IMR-90 (cell line): ENCODE data around the gene RRP9. TPM values are rescaled to one million over a fixed set of nuclear protein-coding genes. Genes with fewer than 3 reads are reported as not detected.

Experiments used
- ATAC-seq: fragments of 200-7000 bp; cut with Tn5 transposase; 2 replicates; pipeline ENCODE4 v1.9.1; 2020; ENCODE audit warnings: low read depth, mild to moderate bottlenecking, moderate library complexity
- BruUV-seq: library from RNA; stranded (reverse); fragments of 400-500 nt; replicated peaks from 2 replicates; lab custom pipeline; 2021; lab: Mats Ljungman, UMichigan
- CTCF ChIA-PET: fragments of 300-600 bp; formaldehyde crosslinking; extraction: SDS; loops from one replicate; lab custom pipeline; 2021; ENCODE audit warnings: antibody characterized with exemption; lab: Yijun Ruan, JAX
- POLR2A ChIA-PET: fragments of 300-600 bp; sonication (Branson Sonifier 250); formaldehyde crosslinking; loops from one replicate; lab custom pipeline; 2022; ENCODE audit warnings: antibody characterized with exemption; ENCODE audit not compliant: unreplicated experiment; lab: Charles Lee
- DNase-seq: peaks from one replicate; pipeline ENCODE4 v3.0.0; 2013
- H2AFZ ChIP-seq: replicated peaks from 2 replicates; pipeline ENCODE3; 2013; ENCODE audit warnings: low read length, mild to moderate bottlenecking; ENCODE audit not compliant: poor library complexity
- H2AK5ac ChIP-seq: 2 replicates; pipeline ENCODE4 v1.6.1; 2013; ENCODE audit warnings: low read depth, low read length, inconsistent platforms
- H2AK9ac ChIP-seq: replicated peaks from 2 replicates; pipeline ENCODE3; 2013; ENCODE audit warnings: mild to moderate bottlenecking, low read depth, low read length, moderate library complexity; ENCODE audit not compliant: poor library complexity
- H2BK120ac ChIP-seq: 2 replicates; pipeline ENCODE4 v1.6.1; 2013; ENCODE audit warnings: low read depth, low read length, inconsistent platforms
- H2BK15ac ChIP-seq: 3 replicates; pipeline ENCODE4 v1.6.1; 2013; ENCODE audit warnings: low read depth, low read length, inconsistent platforms
- H2BK20ac ChIP-seq: 2 replicates; pipeline ENCODE4 v1.6.1; 2013; ENCODE audit warnings: low read depth, mild to moderate bottlenecking, inconsistent platforms, low read length, moderate library complexity
- H2BK5ac ChIP-seq: 2 replicates; pipeline ENCODE4 v1.6.1; 2013; ENCODE audit warnings: mild to moderate bottlenecking, low read depth, low read length, inconsistent platforms; ENCODE audit not compliant: poor library complexity, severe bottlenecking
- H3K14ac ChIP-seq: replicated peaks from 2 replicates; pipeline ENCODE4 v1.6.1; 2013; ENCODE audit warnings: low read depth, low read length, inconsistent platforms
- H3K18ac ChIP-seq: 2 replicates; pipeline ENCODE4 v1.6.1; 2013; ENCODE audit warnings: low read depth, low read length, control low read depth
- H3K23ac ChIP-seq: 2 replicates; pipeline ENCODE4 v1.6.1; 2013; ENCODE audit warnings: low read depth, low read length, inconsistent platforms
- H3K27ac ChIP-seq: 2 replicates; pipeline ENCODE4 v1.5.1; 2013; ENCODE audit warnings: mild to moderate bottlenecking, control low read depth, low read length; ENCODE audit not compliant: insufficient read depth
- H3K27me3 ChIP-seq: 2 replicates; pipeline ENCODE4 v1.6.1; 2013; ENCODE audit warnings: low read length; ENCODE audit not compliant: control insufficient read depth, insufficient read depth
- H3K36me3 ChIP-seq: 2 replicates; pipeline ENCODE4 v1.6.1; 2013; ENCODE audit warnings: low read length, mixed read lengths; ENCODE audit not compliant: control insufficient read depth, insufficient read depth
- H3K4ac ChIP-seq: 2 replicates; pipeline ENCODE4 v1.6.1; 2013; ENCODE audit warnings: low read depth, low read length, inconsistent platforms
- H3K4me1 ChIP-seq: 2 replicates; pipeline ENCODE4 v1.6.1; 2013; ENCODE audit warnings: low read length, mixed read lengths; ENCODE audit not compliant: control insufficient read depth, insufficient read depth
- H3K4me2 ChIP-seq: 2 replicates; pipeline ENCODE4 v1.6.1; 2013; ENCODE audit warnings: low read depth, mild to moderate bottlenecking, control low read depth, low read length, moderate library complexity
- H3K4me3 ChIP-seq: 2 replicates; pipeline ENCODE4 v1.5.1; 2013; ENCODE audit warnings: low read depth, mild to moderate bottlenecking, control low read depth, low read length, moderate library complexity; ENCODE audit not compliant: insufficient read depth
- H3K56ac ChIP-seq: 2 replicates; pipeline ENCODE4 v1.6.1; 2013; ENCODE audit warnings: low read length, inconsistent platforms; ENCODE audit not compliant: insufficient read depth; ENCODE audit errors: extremely low read depth
- H3K79me1 ChIP-seq, 2 experiments: 2 replicates each; pipeline ENCODE4 v1.6.1; 2013; ENCODE audit warnings: low read length in 2 of 2, inconsistent platforms in 1 of 2, low read depth in 1 of 2
- H3K9ac ChIP-seq: 2 replicates; pipeline ENCODE4 v1.6.1; 2013; ENCODE audit warnings: low read depth, low read length, control low read depth
- H3K9me1 ChIP-seq: 2 replicates; pipeline ENCODE4 v1.6.1; 2013; ENCODE audit warnings: low read length, inconsistent platforms; ENCODE audit not compliant: insufficient read depth
- H3K9me3 ChIP-seq: 2 replicates; pipeline ENCODE4 v1.6.1; 2013; ENCODE audit warnings: low read length; ENCODE audit not compliant: control insufficient read depth, insufficient read depth
- H4K20me1 ChIP-seq: 2 replicates; pipeline ENCODE4 v1.6.1; 2013; ENCODE audit warnings: low read length, inconsistent platforms; ENCODE audit not compliant: insufficient read depth
- H4K5ac ChIP-seq: 2 replicates; pipeline ENCODE4 v1.6.1; 2013; ENCODE audit warnings: mild to moderate bottlenecking, low read depth, low read length, control low read depth
- H4K8ac ChIP-seq, 2 experiments: 2 replicates each; pipeline ENCODE4 v1.6.1; 2013; ENCODE audit warnings: low read depth in 2 of 2, low read length in 2 of 2, control low read depth in 1 of 2, inconsistent platforms in 1 of 2
- H4K91ac ChIP-seq: 2 replicates; pipeline ENCODE4 v1.6.1; 2013; ENCODE audit warnings: low read depth, low read length, inconsistent platforms; ENCODE audit not compliant: insufficient read depth
- CEBPB ChIP-seq: IDR thresholded peaks from 2 replicates; pipeline ENCODE4 v1.6.1; 2012; ENCODE audit warnings: low read depth, low read length, improper control_type of control experiment
- CHD1 ChIP-seq: IDR thresholded peaks from 2 replicates; pipeline ENCODE4 v1.6.1; 2012; ENCODE audit warnings: low read depth, low read length, improper control_type of control experiment
- FOS ChIP-seq: fragments of 150-350 bp; IDR thresholded peaks from 2 replicates; pipeline ENCODE4 v1.6.1; 2016; ENCODE audit warnings: low read depth, low read length
- MAFK ChIP-seq: IDR thresholded peaks from 2 replicates; pipeline ENCODE4 v1.6.1; 2012; ENCODE audit warnings: low read depth, low read length, improper control_type of control experiment
- MXI1 ChIP-seq: IDR thresholded peaks from 2 replicates; pipeline ENCODE4 v1.6.1; 2012; ENCODE audit warnings: low read depth, mild to moderate bottlenecking, low read length, moderate library complexity, borderline replicate concordance
- NFE2L2 ChIP-seq: fragments of 150-350 bp; IDR thresholded peaks from 2 replicates; pipeline ENCODE4 v1.6.1; 2016; ENCODE audit warnings: low read depth, mild to moderate bottlenecking, low read length
- POLR2A ChIP-seq: IDR thresholded peaks from 2 replicates; pipeline ENCODE4 v1.6.1; 2012; ENCODE audit warnings: mild to moderate bottlenecking, low read depth, low read length
- RAD21 ChIP-seq: IDR thresholded peaks from 2 replicates; pipeline ENCODE4 v1.6.1; 2012; ENCODE audit warnings: low read length, improper control_type of control experiment
- RCOR1 ChIP-seq: IDR thresholded peaks from 2 replicates; pipeline ENCODE4 v1.6.1; 2012; ENCODE audit warnings: mild to moderate bottlenecking, low read length, improper control_type of control experiment; ENCODE audit not compliant: insufficient replicate concordance
- RFX5 ChIP-seq: IDR thresholded peaks from 2 replicates; pipeline ENCODE4 v1.8.0; 2012; ENCODE audit warnings: low read depth, mild to moderate bottlenecking, low read length, moderate library complexity
- SMC3 ChIP-seq: fragments of 150-350 bp; IDR thresholded peaks from 2 replicates; pipeline ENCODE4 v1.6.1; 2016; ENCODE audit warnings: low read depth, mild to moderate bottlenecking, antibody characterized with exemption, low read length, moderate library complexity
- WGBS, 2 experiments: methylation state at CpG; one replicate each; pipeline versions ENCODE4 v1.1.5 to v1.1.7; 2013; ENCODE audit warnings: missing lambda C conversion rate in 2 of 2; ENCODE audit not compliant: insufficient read length in 1 of 2; ENCODE audit errors: extremely low coverage in 2 of 2; 5-methylcytosine and 5-hydroxymethylcytosine counted together
- dilution Hi-C: fragments of 300-500 bp; cut with HindIII; formaldehyde crosslinking; loops from one replicate; pipeline ENCODE4 v1.14.3; 2018; ENCODE audit warnings: low sequenced_read_pairs; ENCODE audit not compliant: unreplicated experiment
- in situ Hi-C: fragments of 300-500 bp; cut with MboI; formaldehyde crosslinking; loops from 3 replicates; pipeline ENCODE4 v1.14.3; 2019; ENCODE audit warnings: low sequenced_read_pairs, inconsistent platforms, mixed read lengths
- intact Hi-C: fragments of 100-400 bp; cut with micrococcal nuclease; formaldehyde crosslinking; loops from 2 replicates; pipeline ENCODE4 v1.10.0; 2022
- polyA plus RNA-seq, 3 experiments: library from polyadenylated mRNA; depleted of rRNA; stranded (reverse); fragments of >200 nt; gene quantifications; 2 replicates each; pipeline ENCODE4 v1.2.3, GENCODE V29; 2012; ENCODE audit warnings: low replicate concordance in 1 of 3
- total RNA-seq: library from RNA; depleted of rRNA; stranded (reverse); fragments of >200 nt; gene quantifications from 2 replicates; pipeline ENCODE4 v1.2.3, GENCODE V29; 2012
- TF ChIP-seq, protein P1 (sequence below): fragments of 150-350 bp; IDR thresholded peaks from 2 replicates; pipeline ENCODE4 v1.6.1; 2017; ENCODE audit warnings: mild to moderate bottlenecking, antibody characterized with exemption, low read length, low read depth

Gene RRP9
- total and polyA plus RNA-seq, 2 of the 4 experiments (the other 2 are of a cell fraction): 30.9 to 39.8 TPM

DNA sequence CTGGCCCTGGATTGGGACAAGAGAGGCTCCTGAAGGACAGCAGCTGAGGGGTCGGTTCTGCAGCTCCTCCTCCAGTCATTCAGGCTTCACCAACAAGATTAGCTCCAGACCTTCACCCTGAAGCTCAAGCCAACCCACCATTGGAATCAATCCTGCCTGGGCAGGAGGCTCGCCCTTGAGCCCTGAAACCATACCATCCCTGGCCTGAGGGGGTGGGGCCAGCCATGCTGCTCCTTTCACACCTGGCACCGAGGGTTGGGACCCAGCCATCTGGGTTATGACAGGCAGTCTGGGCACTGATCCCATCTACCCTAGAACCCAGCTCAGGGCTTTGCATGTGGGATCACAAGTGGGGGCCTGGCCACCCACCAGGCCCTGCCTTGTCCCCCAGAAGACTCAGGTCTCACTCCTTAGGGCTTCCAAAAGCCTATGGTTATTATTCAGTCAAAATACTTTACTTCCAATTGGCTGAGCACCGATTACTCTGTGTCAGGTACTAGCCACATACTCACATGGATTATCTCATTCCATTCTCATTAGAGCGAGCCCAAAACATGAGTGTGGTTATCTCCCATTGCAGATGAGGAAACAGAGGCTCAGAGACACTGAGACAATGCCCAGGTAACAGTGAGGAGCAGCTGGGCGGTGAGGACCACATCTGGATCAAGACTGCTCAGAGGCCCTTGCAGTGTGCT lies 29.0 kb upstream of the RRP9 start:
- Histone ChIP-seq H4K8ac (no peak overlapping the region), H3K36me3 (no peaks in the 10 kb centered on the region; the same call in 1 of the 2 replicates), H4K20me1 (peaks cover 4% of the 10 kb centered on the region), H3K9me1 (peaks cover 26% of the 10 kb centered on the region), H3K18ac (no peak overlapping the region), H2AK9ac (no peak overlapping the region), H2AFZ (no peak overlapping the region), H3K23ac (no peak overlapping the region), H3K4me1 (peaks cover 28% of the 10 kb centered on the region), H3K79me1 (peaks cover 26 to 59% of the 10 kb centered on the region in 2 experiments), H4K5ac (no peak overlapping the region), H3K4me2 (no peak overlapping the region), H3K9ac (no peak overlapping the region), H3K14ac (no peak overlapping the region), H3K9me3 (no peaks in the 10 kb centered on the region), H2BK5ac (no peak overlapping the region), H3K27me3 (no peaks in the 10 kb centered on the region), H2BK120ac (no peak overlapping the region), H3K4ac (no peak overlapping the region), H2BK20ac (no peak overlapping the region), H3K56ac (no peak overlapping the region), H2BK15ac (no peak overlapping the region), H2AK5ac (0 out of 2 replicates have a peak overlapping the region, but pooled peaks have one; percentile 27), H4K91ac (no peak overlapping the region), H3K4me3 (no peak overlapping the region), H3K27ac (no peak overlapping the region)
- ATAC-seq: no peak
- no peak for DNase-seq
- in situ Hi-C loops (loop anchor here (25.0 kb wide), 1 partner anchor 1633 kb away; the partner anchor contains the start of genes RASSF1, TUSC2 and ZMYND10), dilution Hi-C loops (no loop called here), intact Hi-C loops (no loop called here)
- 71% methylated on average over 4 of the region's 6 CpGs; no CpG with 5 or more reads in 1 of the 2 experiments for WGBS, 2 experiments
- TF ChIP-seq RAD21: no peak
- TF ChIP-seq CHD1: no peak
- TF ChIP-seq FOS: no peak
- TF ChIP-seq MXI1: no peak
- no peak for TF ChIP-seq SMC3
- no peak for TF ChIP-seq POLR2A
- TF ChIP-seq RCOR1: no peak
- no peak for TF ChIP-seq RFX5
- no peak for TF ChIP-seq CEBPB
- no peak for TF ChIP-seq MAFK
- no peak for TF ChIP-seq NFE2L2
- TF ChIP-seq, protein P1, sequence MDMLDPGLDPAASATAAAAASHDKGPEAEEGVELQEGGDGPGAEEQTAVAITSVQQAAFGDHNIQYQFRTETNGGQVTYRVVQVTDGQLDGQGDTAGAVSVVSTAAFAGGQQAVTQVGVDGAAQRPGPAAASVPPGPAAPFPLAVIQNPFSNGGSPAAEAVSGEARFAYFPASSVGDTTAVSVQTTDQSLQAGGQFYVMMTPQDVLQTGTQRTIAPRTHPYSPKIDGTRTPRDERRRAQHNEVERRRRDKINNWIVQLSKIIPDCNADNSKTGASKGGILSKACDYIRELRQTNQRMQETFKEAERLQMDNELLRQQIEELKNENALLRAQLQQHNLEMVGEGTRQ: no peak
- BruUV-seq: no TSS peak
- ChIA-PET POLR2A (interaction anchor here (0.5 kb wide), 1 partner anchor 21 kb away, joined by 3 read pairs; no protein-coding TSS in a partner anchor), CTCF (no interaction called here)
